Suppressor macrophage treated with lipopolysaccharide for 4 hours (primary cell): ENCODE data around the gene MPC1.

Experiments used
- DNase-seq: peaks from one replicate; pipeline ENCODE4 v3.0.0-alpha.2; 2020

MPC1 gene

DNA sequence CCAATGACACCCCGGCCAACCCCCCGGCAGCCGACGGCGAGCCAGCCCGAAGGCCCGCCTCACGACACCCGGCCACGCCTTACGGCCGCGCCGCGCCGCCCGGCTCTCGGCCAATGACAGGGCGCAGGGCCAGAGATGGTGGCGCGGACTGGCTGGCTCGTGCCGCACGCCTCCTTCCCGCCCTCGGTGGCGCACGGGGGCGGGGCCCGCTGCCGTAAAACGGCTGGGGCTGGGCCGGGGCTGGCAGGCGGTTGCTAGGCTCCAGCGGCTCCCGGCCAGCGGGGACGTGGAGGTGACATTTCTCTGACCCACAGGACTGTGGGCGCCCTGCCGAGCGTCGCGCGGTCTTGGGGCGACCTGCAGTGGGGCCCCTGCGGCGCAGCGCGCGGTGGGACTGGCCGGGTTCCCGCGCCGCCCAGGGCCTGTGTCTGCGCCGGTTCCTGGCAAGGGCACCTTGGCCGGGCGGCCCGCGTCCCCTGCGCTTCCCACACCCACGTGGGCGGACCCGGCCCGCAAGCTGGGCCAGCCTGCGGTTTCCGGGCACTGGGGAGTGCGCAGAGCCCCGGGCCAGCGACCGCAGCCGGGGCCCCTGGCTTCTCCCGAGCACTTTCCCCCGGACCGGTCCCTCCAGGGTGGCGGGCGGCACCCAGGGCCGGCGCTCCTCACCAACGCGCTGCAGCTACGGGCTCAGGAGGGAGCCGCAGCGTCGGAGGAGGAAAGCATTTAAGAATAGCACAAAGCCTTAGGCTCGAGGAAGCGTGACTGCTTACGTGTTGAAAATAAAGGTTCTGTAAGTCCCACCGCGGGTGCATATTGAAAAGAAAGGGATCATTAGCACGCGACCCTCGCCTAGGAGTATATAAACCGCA, at the start of gene MPC1:
MPC1 (minus strand) TSS at position 8 of the 869 bp plus-strand sequence. CDS start 64 bp downstream, outside the sequence.
- peak; percentile 99 for DNase-seq

DNA sequence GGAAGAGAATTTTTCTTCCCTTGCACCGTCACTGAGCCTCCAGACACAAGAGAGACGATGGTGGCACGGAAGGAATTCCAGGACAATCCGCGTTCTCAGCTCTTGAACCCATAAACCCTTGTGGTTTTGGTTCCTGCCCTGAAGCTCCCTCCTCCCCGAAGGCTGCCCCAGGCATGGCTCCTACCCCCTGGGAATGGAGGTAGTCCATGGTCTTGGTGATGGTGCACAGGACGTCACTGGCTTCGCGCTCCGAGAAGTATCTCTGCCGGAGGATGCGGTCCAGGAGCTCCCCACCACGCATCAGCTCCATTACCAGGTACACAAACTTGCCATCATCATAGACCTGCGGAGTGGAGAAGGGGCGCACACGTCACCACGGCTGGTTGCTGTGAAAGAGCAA, 47.5 kb upstream of the MPC1 start:
- DNase-seq = no peak

DNA sequence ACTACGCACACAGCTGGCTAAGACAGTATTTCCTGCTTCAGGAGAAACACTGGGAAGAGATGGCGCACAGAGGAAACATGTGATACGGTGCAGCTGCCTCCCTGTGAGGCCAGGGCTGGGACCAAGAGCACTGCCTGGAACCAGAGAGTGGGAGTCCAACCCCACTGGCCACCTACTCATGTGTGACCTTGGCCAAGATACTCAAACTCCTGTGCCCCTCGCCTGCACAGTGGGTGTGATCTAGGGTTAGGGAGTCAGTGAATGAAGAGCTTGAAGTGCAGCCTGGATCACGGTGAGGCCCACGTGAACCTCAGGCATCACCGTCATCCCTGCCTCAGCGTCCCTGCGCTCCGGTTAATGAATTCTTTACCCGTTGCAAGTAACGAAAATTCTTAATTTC, 41.7 kb upstream of the MPC1 start:
- DNase-seq = no peak

DNA sequence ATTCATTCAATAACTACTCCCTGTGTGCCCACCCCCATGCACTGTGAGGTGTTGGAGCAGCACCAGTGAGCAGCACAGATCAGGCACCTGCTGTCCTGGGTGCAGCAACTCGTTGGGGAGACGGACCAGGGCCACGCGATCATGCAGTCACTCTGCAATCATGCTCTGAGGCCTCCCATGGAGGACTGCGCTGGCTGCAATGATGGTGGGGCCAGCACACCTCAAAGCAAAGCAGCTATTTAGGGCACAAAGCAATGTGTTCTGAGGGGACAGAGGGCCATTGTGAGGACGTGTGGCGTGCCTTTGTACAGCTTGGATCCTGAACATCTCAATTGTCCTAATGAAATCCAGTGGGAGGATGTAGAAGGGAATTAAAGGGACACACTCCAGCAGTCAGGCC, 41.0 kb upstream of the MPC1 start:
- DNase-seq = no peak

DNA sequence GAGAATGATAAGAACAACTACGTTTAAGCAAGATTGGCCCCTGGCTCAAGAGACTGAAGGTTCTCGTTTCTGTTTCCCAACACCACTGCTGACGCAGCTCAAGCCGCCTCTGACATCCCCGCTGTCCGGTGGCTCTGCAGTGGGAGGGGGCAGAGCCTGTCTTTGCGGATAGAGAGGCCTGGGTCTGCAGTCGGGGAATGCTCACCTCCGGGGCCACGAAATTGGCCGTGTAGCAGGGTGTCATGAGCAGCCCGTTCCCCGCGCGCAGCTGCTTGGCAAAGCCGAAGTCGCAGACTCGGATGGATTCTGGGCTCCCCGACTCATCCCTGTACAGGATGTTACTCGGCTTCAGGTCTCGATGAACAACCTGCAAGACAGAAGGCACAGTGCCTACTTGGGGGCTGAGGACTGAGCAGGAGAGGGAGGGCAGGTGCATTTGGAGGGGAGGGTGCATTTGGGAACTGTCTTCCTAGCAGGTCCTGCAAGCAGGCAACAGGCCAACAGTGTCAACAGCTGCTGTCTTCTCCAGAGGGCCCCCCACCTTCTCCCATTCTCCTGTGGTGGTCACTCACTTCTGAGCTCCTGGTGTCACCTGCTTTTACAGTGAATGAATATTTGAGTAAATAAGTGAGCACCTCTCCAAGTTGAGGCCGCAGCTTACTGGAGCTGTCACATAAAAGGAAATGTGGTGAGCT, 40.5 kb upstream of the MPC1 start:
- no peak for DNase-seq

DNA sequence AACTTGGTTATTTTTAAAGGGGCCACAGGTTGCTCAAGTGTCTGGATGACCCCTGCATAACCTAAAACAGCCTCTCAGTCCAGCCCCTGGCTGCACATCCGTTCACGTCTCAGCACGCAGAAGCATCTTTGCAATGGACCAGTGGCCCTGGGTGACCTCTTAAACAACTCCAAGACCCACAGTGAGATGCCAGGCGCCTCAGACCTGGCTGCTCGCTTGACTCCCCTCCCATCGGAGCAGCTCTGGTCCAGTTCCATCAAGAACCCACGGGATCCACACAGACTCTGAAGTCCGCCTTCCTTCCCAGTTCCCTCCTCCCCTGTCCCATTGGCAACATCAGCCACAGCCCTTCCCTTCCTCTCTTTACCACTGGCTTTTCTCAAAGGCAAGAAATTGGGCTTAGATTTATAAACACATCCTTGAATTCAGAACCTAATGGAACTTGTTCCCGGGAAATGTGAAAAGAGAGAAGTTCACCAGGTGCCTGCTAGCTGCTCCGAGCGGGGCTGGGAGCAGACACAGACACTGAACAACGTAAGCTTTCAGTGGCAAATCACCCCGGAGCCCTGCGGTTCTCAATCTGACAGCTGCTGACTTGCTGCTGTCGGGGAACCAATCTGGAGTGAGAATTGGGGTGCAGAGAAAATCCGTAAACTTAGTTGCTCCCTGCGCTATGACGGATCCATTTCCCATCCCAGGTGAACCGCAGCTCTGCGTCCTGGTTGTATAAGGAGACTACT, 39.6 kb upstream of the MPC1 start:
- DNase-seq = no peak

DNA sequence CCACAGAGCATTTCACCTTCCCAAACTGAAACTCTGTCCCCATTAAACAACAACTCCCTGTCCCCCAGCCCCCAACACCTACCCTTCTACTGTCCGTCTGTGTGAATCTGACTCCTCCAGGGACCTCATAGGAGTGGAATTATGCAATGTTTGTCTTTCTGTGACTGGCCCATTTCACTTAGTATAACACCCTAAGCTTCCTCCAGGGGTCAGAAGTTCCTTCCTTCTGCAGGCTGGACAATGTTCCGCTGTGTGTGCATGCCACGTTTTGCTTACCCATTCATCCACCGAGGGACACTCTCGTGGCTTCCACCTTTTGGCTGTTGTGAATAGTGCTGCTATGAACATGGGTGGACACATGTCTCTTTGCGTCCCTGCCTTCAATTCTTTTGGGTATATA, 37.6 kb upstream of the MPC1 start:
- peak; percentile 27 for DNase-seq

DNA sequence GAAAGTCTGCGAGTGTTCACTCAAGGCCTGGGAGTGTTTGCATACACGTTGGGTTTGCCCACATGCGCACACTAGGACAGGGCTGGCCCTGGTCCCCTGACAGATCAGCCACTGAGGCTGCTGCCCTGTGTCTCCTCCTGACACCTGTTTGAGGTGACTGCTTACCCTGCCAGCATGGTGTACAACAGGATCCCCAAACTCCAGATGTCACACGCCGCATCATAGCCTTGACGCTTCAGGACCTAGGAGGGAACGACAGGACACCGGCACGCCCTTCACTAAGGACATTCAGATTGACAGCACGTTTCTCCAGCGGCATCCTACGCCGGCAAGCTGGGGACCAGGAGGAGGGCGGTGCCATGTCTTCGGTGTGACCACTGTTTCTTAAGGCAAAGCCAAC, 37.0 kb upstream of the MPC1 start:
- no peak for DNase-seq

DNA sequence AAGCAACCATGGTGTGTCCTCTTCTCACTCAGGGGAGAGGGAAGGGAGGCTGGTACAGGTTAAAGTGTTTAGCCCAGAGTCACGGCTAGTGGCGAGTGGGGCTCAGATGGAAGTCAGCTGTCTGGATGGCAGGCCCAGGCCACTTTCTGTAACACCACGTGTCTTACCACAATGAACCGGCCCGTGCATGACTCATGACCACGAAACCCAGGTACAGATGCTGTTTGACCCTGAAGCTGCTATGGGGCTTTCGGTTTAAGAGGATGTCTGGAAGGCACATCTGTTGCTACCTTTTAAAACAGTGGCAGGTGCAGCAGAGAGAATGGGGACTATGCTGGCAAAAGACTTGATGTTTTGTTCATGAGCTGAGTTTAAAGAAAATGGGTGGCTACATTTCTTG, 36.5 kb upstream of the MPC1 start:
- no peak for DNase-seq

DNA sequence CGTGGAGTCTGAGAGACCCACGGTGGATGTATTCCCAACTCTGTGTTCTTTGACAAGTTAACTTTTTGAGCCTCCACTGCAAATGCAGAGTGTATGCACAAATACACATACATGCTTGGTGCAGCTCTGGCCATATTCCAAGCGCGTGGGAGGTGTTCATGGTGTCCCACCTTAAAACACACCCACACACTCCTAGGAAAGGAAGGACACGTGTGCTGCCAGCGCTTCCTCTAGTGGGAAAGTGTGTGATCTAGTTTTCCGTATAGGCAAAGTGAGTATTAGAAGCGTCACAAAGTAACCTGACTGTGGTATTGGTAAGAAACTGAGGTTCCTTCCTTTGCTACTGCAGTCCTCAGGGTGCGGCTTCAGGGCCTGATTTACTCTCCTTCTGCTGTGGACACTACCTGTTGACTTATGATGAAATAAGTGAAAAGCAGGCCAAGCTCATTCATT, 36.0 kb upstream of the MPC1 start:
- DNase-seq = no peak

DNA sequence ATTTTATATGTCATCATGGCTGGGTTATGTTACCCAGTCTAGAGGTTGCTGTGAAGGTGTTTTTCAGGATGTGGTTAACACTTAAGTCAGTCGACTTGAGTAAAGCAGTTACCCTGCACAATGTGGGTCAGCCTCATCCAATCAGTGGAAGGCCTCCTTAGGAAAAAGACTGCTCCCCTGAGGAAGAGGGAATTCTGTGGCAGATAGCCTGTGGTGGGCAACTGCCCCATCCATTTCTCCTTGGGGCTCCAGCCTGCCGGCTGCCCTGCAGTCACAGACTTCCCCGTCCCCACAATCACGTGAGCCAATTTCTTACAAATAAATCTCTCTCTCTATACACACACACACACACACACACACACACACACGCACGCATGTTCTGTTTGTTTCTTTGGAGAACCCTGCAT, 34.5 kb upstream of the MPC1 start:
- DNase-seq = no peak

DNA sequence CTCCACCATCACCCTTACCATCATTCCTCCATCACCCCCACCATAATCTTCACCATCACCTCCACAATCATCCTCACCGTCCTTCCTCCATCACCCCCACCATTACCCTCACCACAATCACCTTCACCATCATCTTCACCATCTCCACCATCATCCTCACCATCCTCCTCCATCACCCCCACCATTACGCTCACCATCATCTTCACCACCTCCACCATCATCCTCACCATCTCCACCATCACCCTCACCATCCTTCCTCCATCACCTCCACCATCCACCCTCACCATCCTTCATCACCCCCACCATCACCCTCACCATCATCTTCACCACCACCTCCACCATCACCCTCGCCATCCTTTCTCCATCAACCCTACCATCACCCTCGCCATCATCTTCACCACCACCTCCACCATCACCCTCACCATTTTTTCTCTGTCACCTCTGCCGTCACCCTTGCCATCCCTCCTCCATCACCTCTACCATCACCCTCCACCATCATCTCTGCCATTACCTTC, 33.1 kb upstream of the MPC1 start:
- DNase-seq = no peak

DNA sequence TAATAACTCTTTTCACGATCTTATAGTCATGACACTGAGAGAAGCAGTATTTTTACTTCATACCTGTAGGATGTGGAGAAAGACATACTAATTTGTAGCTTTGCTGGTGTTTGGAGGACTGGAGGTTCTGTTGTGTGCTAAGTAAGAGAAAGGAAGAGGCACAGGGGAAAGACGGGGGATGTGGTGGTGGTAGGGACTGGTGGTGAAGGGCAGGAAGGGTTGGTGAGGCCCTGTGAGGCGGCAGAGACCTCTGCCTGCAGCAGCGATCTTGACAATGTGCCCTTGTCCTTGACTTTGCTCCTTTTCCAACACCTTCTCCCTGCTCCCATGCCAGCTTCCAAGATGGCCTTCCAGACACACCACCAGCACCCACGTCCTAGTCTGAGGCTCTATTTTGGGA, 32.6 kb upstream of the MPC1 start:
- DNase-seq = no peak

DNA sequence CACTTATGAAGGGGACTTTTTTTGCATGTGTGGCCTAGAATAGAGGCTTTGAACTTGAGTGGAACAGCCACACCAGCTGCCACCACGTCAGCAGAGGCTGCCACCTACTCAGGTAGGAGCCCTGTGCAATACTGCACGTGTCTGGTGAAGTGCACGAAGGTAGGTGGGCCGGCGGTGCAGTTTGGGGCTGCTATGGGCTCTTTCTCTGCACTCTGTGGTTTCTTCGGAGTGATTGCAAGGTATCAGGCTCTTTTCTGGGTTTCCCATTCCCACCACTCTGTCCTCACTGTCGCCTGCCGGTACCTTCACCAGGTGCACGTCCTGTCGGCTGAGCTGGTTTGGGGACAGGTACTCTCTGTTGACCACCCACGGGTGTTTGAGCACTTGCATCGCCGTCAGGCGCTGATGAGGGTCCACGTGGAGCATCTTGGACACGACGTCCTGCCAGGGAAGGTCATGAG, 30.8 kb upstream of the MPC1 start:
- DNase-seq = no peak

DNA sequence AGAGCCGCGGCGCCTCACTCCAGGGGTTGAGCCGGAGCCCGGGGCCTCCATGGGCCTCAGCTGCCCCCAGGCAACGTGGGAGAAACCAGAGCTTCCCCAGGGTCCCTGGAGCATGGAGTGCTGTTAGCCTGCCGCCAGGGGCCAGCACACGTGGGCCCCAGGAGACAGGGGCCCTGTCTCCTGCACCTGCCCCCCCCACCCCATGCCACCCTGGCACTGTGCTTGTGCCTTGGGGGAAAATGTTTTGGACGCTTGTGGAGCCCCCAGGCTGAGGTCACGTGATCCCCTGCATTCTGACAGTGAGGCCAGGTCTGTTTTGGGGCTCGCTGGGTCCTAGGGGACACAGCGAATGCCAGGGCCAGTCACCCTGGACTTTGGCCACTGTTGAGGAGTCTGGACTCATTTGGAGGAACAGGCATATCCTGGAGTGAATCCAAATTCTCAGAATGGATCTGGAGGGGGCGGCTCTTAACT, 30.2 kb upstream of the MPC1 start:
- no peak for DNase-seq

DNA sequence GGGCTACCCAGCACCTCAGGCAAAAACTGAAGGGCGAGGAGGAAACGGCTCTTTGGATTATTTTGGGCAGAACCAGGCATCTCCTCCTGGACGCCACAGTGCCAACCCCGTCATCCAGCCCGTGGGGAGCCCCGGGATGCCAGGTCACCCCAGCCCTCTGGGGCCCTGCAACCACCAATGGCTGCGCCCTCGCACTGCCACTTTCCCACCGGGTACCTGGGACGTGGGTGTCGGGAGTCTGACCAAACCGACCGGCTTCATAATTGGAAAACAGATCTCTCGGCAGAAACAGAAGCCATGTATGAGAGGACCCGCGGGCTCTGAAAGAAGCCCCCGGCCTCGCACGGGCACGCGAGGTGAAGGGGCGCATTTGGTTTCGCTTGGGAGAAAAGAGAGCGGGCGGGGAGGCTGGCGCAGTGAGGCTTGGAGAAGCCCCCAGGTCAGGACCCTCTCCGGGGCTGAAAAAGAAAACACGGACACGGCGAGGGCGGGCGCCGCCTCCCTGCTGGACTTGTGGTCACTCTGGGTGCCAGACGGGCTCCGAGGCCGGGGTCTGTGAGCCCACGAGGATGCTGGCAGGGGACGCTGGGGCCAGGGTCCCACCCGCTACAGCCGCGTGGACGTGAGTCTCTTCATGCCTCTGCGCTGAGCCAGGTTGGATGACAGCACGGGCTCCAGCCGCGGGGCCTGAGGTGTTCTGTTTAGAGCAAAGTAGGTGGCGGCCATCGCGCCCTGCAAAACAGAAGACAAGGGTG, 29.6 kb upstream of the MPC1 start:
- DNase-seq = no peak

DNA sequence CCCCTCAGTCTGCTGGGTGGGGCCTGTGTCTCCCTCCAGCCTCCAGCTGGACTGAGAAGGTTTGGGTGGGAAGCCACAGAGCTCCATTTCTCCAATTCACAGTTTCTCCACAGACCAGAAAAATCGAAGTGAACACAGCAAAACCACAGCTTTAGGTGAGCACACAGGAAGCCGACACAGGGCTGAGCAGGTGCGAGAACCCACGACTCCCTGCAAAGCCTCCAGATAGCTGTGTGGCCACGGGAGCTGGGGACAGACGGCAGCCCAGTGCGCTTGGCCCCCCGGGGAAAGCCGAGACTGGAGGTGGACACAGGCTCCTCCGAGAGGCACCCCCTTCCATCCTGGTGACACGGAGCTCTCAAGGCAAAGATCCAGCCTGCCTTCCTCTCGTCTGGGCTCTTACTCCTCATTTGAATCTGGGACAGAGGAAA, 29.0 kb upstream of the MPC1 start:
- DNase-seq = no peak

DNA sequence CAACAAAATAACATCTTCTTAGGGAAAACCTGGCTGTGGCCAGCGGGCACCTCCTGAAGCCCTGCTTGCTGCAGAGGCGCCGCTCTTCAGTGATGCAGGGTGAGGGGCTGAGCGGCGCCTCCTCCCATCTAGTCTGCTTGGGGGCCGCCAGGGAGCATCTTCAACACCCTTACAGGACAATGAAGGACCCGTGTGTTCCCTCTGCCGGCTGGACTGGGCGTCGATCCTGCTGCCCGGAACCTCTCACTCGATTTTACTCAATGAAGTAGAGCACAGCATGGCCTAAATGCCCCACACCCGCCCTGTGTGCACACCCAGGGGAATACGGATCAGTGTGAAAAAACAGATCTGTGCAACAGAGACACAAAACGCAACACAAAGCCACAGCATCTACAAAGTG, 28.5 kb upstream of the MPC1 start:
- no peak for DNase-seq

DNA sequence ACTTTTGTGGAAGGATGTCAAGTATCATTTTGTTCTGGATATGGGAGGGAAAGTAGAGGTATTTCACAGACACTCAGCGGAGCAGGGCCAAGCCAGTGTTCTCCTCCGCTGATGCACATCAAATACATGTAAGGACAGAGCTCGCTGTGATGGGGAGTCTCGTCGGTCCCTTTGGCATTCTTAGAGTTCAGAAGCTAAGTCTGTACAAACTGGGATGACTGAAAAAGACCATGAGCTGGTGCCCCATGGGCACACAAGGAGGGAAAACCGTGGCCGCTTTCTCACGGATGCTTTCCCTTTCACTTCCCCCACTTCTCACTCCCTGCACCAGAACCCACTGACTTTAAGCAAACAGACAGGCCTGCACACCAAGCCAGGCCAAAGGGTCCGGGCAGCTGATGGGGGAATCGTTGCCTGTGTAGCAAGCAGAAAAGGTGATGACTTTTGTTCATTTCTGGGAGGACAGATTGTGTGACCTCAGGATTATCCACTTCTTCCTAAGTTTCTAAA, 27.7 kb upstream of the MPC1 start:
- no peak for DNase-seq

DNA sequence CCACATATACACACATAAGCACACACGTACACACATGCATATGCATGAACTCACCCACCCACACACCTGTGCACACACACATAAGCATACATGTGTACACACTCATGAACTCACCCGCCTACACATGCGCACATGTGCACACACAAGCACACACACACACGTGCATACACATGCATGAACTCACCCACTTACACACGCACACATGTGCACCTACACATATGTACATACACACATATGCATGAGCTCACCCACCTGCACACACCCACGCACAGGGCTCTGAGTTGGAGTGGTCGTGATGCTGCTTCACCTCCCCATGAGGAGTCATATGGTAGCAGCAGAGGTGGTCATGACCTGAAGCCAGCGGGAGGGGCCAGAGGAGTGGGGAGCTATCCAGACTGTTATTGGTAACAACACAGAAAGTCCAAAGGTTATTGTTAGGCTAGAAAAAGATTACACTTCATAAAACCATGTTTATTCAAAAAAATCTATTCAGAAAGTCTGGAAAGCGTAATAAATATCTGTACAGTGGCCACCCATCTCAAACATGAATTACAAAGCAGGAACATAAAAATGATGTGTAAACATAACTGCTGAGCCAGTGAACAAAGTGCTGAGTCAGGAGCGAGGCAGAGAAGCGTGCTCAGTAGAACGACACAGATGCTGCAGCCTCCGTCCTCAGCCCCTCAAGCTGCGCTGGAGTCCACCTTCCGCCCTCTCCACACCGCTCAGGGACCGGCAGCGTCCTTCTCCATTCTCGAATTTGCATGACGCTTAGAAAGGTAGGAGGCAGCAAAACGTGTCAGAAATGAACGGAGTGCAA, 26.4 kb upstream of the MPC1 start:
- no peak for DNase-seq

DNA sequence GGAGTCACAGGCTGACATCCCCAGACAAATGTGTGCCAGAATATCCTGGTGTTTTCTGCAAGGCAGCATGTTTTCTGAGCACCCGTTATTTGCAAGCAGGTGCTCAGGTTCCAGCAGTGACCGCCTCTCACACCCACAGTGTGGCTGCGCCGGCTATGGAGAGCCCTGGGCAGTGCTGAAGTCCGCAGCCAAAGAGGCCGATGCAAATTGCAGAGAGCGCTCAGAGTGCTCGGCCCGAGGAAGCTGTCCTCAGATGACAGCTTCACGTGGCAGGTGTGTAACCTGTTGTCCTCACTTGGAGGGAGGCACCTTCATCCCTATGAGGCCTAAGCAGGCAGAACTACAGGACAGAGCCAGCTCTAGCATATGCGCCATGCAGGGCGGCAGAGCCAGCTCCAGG, 23.5 kb upstream of the MPC1 start:
- no peak for DNase-seq
